ENCODE results near the gene DNPEP. TPM values are rescaled to one million over a fixed set of nuclear protein-coding genes. Genes with fewer than 3 reads are reported as not detected.

DNPEP gene
- total and polyA plus RNA-seq, 2 of the 8 experiments (the other 6 are each of a cell fraction or from before 2014, with no cell fraction given) = 59.8 to 109 TPM

- Histone ChIP-seq H2BK12ac (ENCODE audit: low read depth, low read length) (no peak overlapping the region), H3K79me2 (ENCODE audit: control insufficient read depth in 1 of 2, insufficient read depth in 2 of 2, low read length in 2 of 2) (no peaks in the 10 kb centered on the region), H2BK20ac (ENCODE audit: low read length) (no peak overlapping the region), H3K36me3 (ENCODE audit: control insufficient read depth in 2 of 4, insufficient read depth in 4 of 4, low read length in 3 of 4) (no peaks in the 10 kb centered on the region), H2AFZ (ENCODE audit: low read length) (no peak overlapping the region), H4K8ac (ENCODE audit: extremely low read depth, insufficient read depth, low read length) (no peak overlapping the region; the same call in 1 of the 2 replicates), H3K4me3 (ENCODE audit: extremely low read depth in 1 of 4, insufficient read depth in 2 of 4, low read depth in 3 of 4, low read length in 4 of 4) (no peak overlapping the region), H3K23ac (ENCODE audit: insufficient read length) (no peak overlapping the region), H3K9me3 (ENCODE audit: insufficient read depth in 2 of 2, low read depth in 1 of 2, low read length in 1 of 2) (no peaks in the 10 kb centered on the region), H4K5ac (ENCODE audit: insufficient read length, low read depth, low read length) (no peak overlapping the region), H3K4me1 (replicated peaks in 1 of 4; ENCODE audit: control insufficient read depth in 3 of 4, insufficient read depth in 4 of 4, low read length in 3 of 4) (peaks cover 8 to 22% (median 11%) of the 10 kb centered on the region in 4 experiments; a peak in 6 of 7 replicates), H2BK15ac (ENCODE audit: low read length) (no peak overlapping the region), H3K9ac (replicated peaks in 1 of 4; ENCODE audit: extremely low read depth in 1 of 4, low read depth in 3 of 4, low read length in 3 of 4) (no peak overlapping the region), H3K79me1 (ENCODE audit: low read depth, low read length) (no peaks in the 10 kb centered on the region), H2BK120ac (replicated peaks; ENCODE audit: low read depth, low read length) (no peak overlapping the region), H3K18ac (ENCODE audit: extremely low read depth, low read length) (no peak overlapping the region), H3K56ac (replicated peaks; ENCODE audit: insufficient read length, low read depth, low read length) (no peak overlapping the region), H3K23me2 (ENCODE audit: low read depth, low read length) (peaks cover 2% of the 10 kb centered on the region), H3K4ac (replicated peaks; ENCODE audit: insufficient read length, low read depth, low read length) (no peak overlapping the region), H3K14ac (ENCODE audit: insufficient read length) (no peak overlapping the region), H4K91ac (replicated peaks; ENCODE audit: insufficient read length, low read length) (no peak overlapping the region), H3K27me3 (replicated peaks in 1 of 4; ENCODE audit: control insufficient read depth in 3 of 4, extremely low read depth in 1 of 4, insufficient read depth in 3 of 4, low read length in 3 of 4) (peaks cover 15 to 39% (median 31%) of the 10 kb centered on the region in 4 experiments), H3K27ac (ENCODE audit: low read depth, low read length) (no peak overlapping the region), H2AK5ac (ENCODE audit: low read depth, low read length) (no peak overlapping the region), H3K4me2 (ENCODE audit: insufficient read depth in 1 of 2, low read depth in 2 of 2, low read length in 2 of 2) (no peak overlapping the region), H2BK5ac (ENCODE audit: low read depth, low read length) (no peak overlapping the region), H4K20me1 (replicated peaks in 1 of 2; ENCODE audit: control insufficient read depth in 1 of 2, insufficient read depth in 2 of 2, low read length in 2 of 2) (peaks cover 0 to 2% of the 10 kb centered on the region in 2 experiments)
- ChIA-PET CTCF (ENCODE audit: partially characterized antibody) (interaction anchor here (1.2 to 88.6 kb wide), 3 partner anchors 12 to 68 kb away, joined by 4 to 7248 read pairs (median 128); partner anchors contain the start of genes ASIC4, CHPF, GMPPA and SPEG), POLR2A (ENCODE audit: partially characterized antibody) (no interaction called here)
- FAIRE-seq (no peak), DNase-seq (ENCODE audit: low read depth in 1 of 2, low spot score in 2 of 2) (no peak)
- WGBS, 2 experiments (ENCODE audit: extremely low coverage in 1 of 2, insufficient coverage in 1 of 2, insufficient read length in 1 of 2, insufficient replicate concordance in 2 of 2, low coverage in 1 of 2, low lambda C conversion rate in 2 of 2, missing lambda C conversion rate in 1 of 2) = 85% methylated on average over 16 of the region's 17 CpGs; no CpG with 5 or more reads in 1 of the 2 experiments
- TF ChIP-seq TCF12 (IDR thresholded peaks at IDR 0.05; ENCODE audit: low read depth, low read length) = no peak
- TF ChIP-seq CTBP2 (IDR thresholded peaks at IDR 0.05; ENCODE audit: borderline replicate concordance, insufficient read depth, insufficient read length, low read length) = no peak
- TF ChIP-seq BRCA1 (IDR thresholded peaks at IDR 0.05; ENCODE audit: low read depth, low read length) = no peak
- no peak for TF ChIP-seq CHD1 (IDR thresholded peaks at IDR 0.05; ENCODE audit: low read depth, low read length)
- TF ChIP-seq TAF7 (optimal IDR thresholded peaks at IDR 0.05; ENCODE audit: borderline replicate concordance, low read depth, low read length) = no peak
- no peak for TF ChIP-seq MAFK (IDR thresholded peaks at IDR 0.05; ENCODE audit: low read depth, low read length)
- no peak for TF ChIP-seq CTCF (IDR thresholded peaks at IDR 0.05; ENCODE audit: control extremely low read depth in 1 of 3, insufficient read depth in 1 of 3, low read depth in 1 of 3, low read length in 3 of 3)
- no peak for TF ChIP-seq BCL11A (IDR thresholded peaks at IDR 0.05; ENCODE audit: low read depth in 2 of 2, low read length in 2 of 2)
- no peak for TF ChIP-seq SP1 (IDR thresholded peaks at IDR 0.05; ENCODE audit: low read depth, low read length)
These were observed 33.6 kb upstream of the DNPEP start for GRCh38 chr2:219421323-219421722.

All from H1 (cell line).